Effector CD4-positive, alpha-beta T cell (primary cell): ENCODE data around the gene HHAT.

Experiments used
- DNase-seq: peaks from one replicate; pipeline ENCODE4 v3.0.0-alpha.2; 2020

The HHAT gene

DNA sequence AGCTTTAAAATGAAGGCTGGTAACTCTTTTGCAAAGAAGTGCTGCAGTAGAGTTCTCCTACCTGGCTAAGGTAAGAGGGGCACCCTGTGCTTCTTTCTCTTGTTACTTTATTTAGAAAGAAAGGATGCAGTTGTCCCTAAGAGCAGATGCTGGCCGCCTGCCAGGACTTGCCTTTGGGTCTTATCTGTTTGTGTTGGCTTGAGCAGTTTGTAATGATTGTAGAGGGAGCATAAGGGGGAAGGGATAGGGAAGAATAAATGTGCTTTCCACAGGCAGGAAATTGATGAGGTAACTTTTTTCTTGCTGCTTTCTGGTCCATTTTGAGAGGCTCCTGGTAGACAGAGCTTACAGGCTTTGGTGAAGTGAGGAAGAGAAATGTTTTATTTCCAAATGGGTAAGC lies 229.6 kb downstream of the HHAT start:
- no peak for DNase-seq

DNA sequence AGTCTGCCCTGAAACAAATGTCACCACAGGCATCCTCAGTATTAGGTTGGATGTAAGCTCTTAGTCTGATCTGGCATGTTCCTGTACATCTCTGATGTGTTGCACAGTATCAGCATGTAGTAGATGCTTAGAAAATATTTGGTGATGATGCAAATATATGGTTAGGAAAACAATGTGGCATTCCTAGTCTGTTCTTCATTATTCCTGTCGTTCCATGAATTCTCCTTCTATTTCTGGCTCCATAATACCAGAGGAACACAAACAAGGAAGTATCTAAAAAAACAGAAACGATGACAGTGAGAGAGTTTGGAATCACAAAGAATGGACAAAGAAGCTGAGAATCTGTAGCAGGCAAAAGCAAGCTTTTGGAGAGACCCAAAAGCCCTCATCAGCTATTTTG lies 236.6 kb downstream of the HHAT start:
- no peak for DNase-seq

DNA sequence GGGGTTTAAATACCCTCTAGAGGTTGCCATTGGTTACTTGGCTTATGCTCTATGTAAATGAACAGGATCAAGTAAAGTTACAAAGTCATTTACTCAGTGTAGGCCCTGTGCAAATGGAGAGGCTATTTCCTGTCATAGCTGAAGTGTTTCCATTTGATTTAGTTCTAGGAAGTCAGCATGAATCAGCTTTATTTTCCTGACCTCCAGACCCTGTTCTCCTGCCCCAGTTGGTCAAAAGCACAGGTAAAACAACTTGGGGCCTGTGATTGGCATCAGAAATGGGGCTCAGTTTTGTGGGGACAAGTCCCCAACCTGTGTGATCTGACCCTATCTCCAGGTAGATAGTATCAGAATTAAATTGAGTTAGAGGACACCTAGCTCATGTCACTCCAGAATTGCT lies 239.9 kb downstream of the HHAT start:
- no peak for DNase-seq

DNA sequence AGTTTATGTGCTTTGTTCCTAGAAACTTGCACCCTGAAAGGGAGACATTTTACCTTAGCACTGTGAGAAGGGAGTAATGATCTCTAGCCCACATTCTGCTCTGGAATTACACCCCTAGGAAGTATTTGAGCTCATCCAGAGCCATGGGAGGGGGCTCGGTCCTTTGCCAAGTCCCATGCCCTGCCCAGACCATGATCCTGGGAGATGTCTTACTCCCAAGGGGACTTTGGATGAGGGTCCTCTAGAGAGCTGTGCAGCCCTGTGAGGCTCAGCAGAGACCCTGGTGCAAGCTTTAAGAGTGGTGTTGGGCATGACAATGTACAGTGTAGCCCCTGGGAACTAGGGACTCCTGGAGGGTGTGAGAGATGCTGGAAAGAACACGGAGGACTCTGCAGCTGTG lies 241.4 kb downstream of the HHAT start:
- no peak for DNase-seq

DNA sequence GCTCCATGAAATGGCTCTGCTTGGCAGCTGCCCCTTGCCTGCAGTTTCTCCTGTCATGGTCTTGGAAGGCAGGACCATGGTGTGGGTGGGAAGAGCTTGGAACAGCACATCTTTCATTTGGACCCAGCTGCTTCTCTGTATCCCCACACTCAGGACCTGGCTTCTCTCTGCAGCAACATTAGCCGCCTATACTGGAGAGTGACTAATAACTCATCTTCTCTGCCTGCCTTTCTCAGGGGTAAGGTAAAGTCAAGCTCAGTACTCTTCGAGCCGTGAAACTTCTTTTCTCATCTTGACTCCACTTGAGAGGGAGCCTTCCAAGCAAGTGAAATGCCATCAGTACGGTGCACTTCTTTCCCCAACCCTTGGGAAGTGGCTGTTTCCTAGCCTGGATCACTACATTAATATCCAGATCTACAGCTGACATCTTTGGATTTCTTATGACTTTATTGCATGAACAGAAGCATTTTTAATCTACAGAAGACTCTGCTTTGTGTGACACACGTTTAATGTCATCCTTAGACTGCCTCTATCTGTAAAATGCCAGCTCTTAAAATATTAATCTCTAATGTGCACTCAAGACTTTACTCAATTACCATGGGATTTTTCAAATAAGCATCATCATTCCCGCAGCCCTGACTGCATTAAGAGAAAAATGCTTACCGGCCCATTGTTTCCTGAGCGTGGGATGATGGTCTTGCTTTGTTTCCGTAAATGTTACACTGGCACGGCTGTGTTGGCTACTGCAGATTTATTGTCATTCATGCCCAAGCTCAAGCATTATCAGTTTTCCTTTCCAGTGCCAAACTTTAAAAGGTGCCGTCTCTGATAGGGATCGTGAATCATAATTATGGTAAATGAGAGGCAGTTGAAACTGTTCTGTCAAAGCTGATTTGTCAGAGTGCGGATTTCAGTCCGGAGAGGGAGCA lies 242.9 kb downstream of the HHAT start:
- no peak for DNase-seq

- no peak for DNase-seq
These were observed 244.4 kb downstream of the HHAT start for GRCh38 chr1:210573141-210573540.

- no peak for DNase-seq
These were observed 253.7 kb downstream of the HHAT start for GRCh38 chr1:210582205-210582970.

DNA sequence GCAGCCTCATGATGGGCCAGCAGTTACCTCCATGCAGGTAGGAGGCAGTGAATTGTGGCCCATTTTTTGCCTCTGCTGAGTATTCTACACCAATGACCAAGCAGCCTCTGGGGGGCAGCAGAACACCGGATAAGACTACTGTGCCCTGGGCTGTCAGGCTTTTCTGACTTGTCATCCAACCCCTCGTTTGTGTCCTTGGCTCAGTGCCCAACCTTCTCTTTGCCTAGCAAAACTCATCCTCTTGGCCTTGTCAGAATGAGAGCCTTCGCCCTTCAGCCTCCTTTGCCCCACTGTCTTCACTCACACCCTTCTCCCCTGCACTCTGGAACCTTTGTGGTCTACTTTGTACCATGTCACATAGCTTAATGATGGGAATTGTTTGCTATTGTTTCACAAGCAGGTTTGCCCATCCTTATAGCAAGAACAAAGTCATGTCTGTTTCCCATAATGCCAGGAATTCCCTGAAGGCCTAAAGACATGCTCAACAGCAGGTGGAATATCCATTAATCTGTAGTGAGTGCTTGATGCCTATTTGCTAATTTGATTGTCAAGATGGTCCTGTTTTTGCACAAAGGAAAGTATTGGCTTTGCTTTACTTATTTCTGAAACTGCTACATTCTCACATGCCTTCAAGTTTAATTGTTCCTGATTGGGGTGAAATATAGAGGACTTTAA lies 255.9 kb downstream of the HHAT start:
- peak; percentile 32 for DNase-seq

DNA sequence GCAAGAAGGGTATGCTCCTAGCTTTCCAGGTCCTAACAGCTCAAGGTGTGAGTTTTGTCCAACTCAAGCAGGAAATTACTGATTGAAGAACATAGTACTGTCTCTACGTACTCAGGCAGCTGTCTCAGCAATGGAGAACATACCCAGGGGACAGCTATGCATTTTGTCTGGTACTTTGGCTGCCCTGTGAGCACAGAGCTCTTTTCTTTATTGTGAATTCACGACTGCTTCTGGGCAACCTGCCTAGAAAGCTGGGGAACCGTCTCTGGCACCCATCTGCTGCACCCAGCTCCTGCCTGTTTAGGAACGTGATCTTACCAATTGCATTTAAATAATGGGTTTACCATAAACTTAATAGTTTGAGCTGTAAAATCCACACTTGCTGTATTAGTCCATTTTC lies 258.1 kb downstream of the HHAT start:
- no peak for DNase-seq

DNA sequence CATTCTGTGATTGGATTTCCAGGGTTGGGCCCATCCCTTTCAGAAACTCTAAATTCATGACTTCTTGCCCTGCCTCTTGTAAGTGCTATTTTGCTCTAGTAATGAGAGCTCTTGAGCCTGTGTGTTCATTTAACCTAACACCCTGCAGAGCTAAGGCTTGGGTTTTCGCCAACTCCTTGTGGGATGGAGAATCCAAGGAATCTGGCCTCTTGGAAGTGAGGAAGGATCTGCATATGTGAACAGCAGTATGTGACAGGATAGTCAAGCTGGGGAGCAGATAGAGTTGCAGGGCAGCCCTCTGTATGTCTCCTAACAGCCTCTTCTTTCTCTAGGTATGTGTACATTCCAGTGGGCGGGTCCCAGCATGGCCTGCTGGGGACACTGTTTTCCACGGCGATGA lies 258.9 kb downstream of the HHAT start:
- DNase-seq = no peak

DNA sequence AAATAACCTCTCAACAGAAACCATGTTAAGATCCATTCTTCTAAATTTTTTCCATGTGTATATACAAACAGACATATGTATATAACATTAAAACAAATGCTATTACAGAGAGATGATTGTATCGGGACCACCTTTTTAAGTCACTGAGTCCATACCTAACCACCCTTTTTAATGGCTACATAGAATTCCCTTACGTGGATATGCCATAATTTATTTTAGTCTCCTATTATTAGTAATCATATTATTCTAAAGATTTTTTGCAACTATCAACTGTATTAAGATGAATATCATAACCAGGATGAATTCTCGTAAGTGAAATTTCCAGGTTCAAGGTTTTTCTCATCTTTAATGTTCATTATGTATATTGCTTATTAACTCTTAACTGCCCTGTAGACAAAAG lies 259.7 kb downstream of the HHAT start:
- DNase-seq = no peak

DNA sequence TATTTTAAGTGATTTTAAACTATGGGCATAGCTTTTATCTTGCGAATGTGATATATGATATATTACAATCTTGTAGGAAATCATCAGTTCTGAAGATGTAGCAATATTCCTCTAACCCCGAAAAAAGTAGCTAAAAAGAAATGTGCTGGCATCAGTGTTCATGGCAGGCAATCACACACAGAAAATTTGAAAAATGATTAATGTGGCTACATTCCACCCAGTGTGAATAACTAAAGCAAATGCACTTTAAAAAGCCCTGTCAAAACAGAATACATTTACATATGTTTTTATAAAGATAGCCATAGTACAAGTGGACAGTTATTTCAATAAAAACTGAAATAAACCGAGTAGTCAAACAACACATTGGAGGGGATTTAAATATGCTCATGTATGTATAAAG lies 260.2 kb downstream of the HHAT start:
- DNase-seq = no peak

DNA sequence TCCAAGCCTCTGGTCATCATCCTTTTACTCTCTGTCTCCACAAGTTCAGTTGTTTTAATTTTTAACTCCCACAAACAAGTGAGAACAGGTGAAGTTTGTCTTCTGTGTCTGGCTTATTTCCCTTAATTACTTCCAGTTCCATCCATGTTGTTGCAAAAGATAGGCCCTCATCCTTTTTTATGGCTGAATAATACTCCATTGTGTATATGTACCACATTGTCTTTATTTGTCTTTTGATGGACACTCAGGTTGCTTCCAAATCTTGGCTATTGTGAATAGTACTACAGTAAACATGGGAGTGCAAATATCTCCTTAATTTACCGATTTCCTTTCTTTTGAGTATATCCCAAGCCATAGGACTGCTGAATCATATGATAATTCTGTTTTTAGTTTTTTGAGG lies 262.5 kb downstream of the HHAT start:
- no peak for DNase-seq

- DNase-seq = no peak
These were observed 265.9 kb downstream of the HHAT start for GRCh38 chr1:210594605-210595004.

DNA sequence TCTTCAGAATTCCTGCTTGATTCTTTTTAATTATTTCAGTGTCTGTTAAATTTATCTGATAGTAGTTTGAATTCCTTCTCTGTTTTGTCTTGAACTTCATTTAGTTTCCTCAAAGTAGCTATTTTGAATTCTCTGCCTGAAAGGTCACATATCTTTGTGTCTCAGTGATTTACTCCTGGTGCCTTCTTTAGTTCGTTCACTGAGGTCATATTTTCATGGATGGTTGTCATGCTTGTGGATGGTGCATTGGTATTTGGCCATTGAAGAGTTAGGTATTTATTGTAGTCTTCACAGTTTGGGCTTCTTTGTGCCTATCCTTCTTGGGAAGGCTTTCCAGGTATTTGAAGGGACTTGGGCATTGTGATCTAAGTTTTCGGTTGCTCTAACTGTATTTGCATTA lies 267.9 kb downstream of the HHAT start:
- DNase-seq = no peak

DNA sequence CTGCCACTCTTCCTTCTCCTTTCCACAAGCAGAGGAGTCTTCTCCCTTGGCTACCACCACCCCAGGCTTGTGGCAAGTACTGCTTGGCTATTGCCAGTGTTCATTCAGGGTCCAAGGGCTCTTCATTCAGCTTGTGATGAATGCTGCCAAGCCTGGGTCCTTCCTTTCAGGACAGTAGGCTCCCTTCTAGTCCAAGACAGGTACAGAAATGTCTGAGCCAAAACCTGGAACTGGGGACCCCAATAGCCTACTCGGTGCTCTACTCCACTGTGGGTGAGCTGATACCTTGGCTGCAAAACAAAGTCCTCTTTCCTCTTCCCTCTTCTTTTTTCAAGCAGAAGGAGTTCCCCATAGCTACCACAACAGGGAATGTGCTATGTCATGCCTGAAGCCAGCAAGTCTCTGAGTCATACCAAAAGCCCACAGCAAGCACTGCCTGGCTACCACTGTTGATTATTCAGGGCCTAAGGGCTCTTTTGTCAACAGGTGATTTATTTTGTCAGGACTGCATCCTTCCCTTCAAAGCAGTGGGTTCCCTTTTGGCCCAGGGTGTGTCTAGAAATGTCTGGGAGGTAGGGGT lies 268.9 kb downstream of the HHAT start:
- no peak for DNase-seq

- no peak for DNase-seq
These were observed 269.5 kb downstream of the HHAT start for GRCh38 chr1:210598135-210598652.

DNA sequence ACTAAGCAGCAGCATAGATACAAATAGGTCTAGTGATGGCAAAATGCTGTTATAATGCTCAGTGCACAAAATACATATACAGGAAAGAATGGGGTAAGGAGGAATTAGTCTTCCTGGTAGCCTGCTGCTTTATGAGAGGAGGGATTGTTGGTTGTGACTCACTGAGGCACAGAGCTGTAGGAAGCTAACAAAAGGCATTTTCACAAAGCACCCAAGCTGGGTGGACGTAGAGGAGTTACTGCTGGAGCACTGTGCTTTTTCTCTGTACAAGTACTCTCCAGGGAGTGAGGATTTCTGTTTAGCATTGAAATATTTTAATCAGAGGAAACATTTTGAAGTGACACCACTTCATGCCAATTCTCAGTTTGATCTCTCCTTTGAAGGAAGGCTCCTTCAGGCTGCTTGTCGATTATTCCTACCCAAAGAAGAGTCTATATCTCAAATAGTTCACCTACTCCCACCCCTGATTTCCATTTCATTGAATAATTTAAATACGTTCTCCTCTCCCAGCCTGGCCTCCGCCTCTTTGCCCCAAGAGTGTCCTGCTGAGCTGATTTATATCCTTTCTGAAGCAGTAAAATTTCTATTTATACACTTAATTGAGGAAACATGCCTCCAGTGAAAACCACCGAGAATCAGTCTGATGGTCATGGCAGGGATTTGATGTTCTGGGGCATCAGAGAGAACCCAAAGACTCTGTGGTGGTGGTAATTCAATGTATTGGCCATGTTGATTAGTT lies 271.9 kb downstream of the HHAT start:
- DNase-seq = no peak

DNA sequence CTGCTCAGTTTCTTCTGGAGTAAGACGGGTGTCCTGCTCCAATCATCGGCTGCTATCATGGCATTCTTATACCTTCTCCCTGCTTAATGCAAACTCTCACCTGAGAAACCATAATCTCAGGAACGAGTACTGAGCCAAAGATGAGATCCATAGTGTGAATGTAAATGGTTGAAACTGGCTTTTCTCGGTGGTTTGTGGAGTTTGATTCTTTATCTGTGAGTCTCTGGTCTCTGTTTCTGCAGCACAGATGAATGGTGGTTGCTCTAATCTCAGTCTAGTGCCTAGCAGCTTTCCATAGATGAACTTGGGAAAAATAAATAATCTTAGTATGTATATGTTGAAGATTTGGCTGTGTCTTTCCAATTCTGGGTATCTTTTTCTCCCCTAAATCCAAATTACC lies 274.4 kb downstream of the HHAT start:
- DNase-seq = no peak

- no peak for DNase-seq
These were observed 276.4 kb downstream of the HHAT start for GRCh38 chr1:210605099-210605498.

DNA sequence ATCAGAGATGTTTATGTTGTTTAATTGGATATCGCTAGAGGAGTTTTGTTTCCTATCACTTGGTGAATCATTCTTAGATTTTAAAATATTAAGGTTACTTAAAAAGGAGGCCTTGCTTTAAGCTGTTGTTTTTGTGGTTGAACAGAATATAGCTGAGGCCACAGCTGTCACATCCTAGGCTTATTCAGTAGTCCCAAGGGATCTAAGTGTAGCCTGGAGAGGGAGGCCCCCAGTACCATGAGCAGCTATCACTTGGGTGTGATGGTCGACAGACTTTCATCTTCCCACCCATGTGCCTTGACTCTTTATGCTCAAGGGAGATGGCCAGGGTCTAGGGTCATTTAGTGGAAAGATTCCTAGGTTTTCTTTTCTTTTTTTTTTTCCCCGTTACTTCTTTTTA lies 278.7 kb downstream of the HHAT start:
- no peak for DNase-seq

- no peak for DNase-seq
These were observed 280.1 kb downstream of the HHAT start for GRCh38 chr1:210608767-210609166.
